Measurements from ENCODE around the gene PRODH2. TPM values are rescaled to one million over a fixed set of nuclear protein-coding genes. Genes with fewer than 3 reads are reported as not detected.

Gene PRODH2
- total and polyA plus RNA-seq, 2 of the 13 experiments (the other 11 are each of a cell fraction or from before 2014, with no cell fraction given), result 86.7 to 118 TPM

GRCh38 chr19:35860818-35861639, 48.4 kb upstream of the PRODH2 start (continued):
- TF ChIP-seq ZNF574 (CRISPR knock-in tag; IDR thresholded peaks at IDR 0.05) (peak; percentile 13; the same call in 1 of the 2 replicates), ZNF354B (CRISPR knock-in tag; IDR thresholded peaks at IDR 0.05) (no peak), ZNF230 (CRISPR knock-in tag; IDR thresholded peaks at IDR 0.05) (no peak), ZNF550 (CRISPR knock-in tag; IDR thresholded peaks at IDR 0.05; ENCODE audit: borderline replicate concordance) (no peak), RNF219 (CRISPR knock-in tag; IDR thresholded peaks at IDR 0.05) (no peak), ZNF276 (CRISPR knock-in tag; IDR thresholded peaks at IDR 0.05; ENCODE audit: low read depth) (no peak), NFE2L2 (IDR thresholded peaks at IDR 0.05; ENCODE audit: low read length) (no peak), SAP130 (CRISPR knock-in tag; IDR thresholded peaks at IDR 0.05; ENCODE audit: low read depth) (peak; percentile 43; the same call in 1 of the 2 replicates), NONO (IDR thresholded peaks at IDR 0.05) (no peak), NONO (CRISPR knock-in tag; conservative IDR thresholded peaks at IDR 0.05) (no peak), AKNA (CRISPR knock-in tag; IDR thresholded peaks at IDR 0.05; ENCODE audit: borderline replicate concordance) (no peak), POLR2A (IDR thresholded peaks at IDR 0.05; ENCODE audit: insufficient read depth in 1 of 2, low read depth in 2 of 2, low read length in 2 of 2) (0 out of 4 replicates have a peak, but pooled peaks of 1 of the 2 experiments have one; percentile 27), NR0B2 (CRISPR knock-in tag; IDR thresholded peaks at IDR 0.05) (0 out of 2 replicates have a peak, but pooled peaks have one; percentile 27), ZNF691 (CRISPR knock-in tag; IDR thresholded peaks at IDR 0.05; ENCODE audit: borderline replicate concordance, low read depth) (no peak), MTF1 (CRISPR knock-in tag; IDR thresholded peaks at IDR 0.05) (no peak)
